GM12878 (cell line): ENCODE data around the gene DDIT4. TPM values are rescaled to one million over a fixed set of nuclear protein-coding genes. Genes with fewer than 3 reads are reported as not detected.

Source experiments
- CHD4 ChIP-seq: fragments of 200-600 bp; sonication (generic); IDR thresholded peaks from 2 replicates; pipeline ENCODE4 v1.6.1; 2016; ENCODE audit warnings: mild to moderate bottlenecking
- CTCF ChIP-seq, 3 experiments: IDR thresholded peaks in 2 of 3; conservative IDR thresholded peaks in 1 of 3; 2 replicates each; pipeline ENCODE4 v1.5.1; 2011; ENCODE audit warnings: low read depth in 3 of 3, low read length in 3 of 3, mild to moderate bottlenecking in 3 of 3, control low read depth in 2 of 3, moderate library complexity in 2 of 3, inconsistent platforms in 1 of 3, mixed read lengths in 1 of 3; ENCODE audit not compliant: control insufficient read depth in 2 of 3, insufficient read depth in 1 of 3; ENCODE audit errors: extremely low read depth in 1 of 3
- HDAC6 ChIP-seq: fragments of 200-600 bp; sonication (generic); IDR thresholded peaks from one replicate; pipeline ENCODE4 v1.8.0; 2017; ENCODE audit warnings: antibody characterized with exemption; ENCODE audit not compliant: unreplicated experiment
- KLF5 ChIP-seq: fragments of 450-650 bp; IDR thresholded peaks from 2 replicates; pipeline ENCODE4 v1.6.1; 2014; ENCODE audit warnings: mild to moderate bottlenecking; ENCODE audit not compliant: partially characterized antibody
- MAX ChIP-seq: IDR thresholded peaks from 2 replicates; pipeline ENCODE4 v1.6.1; 2012; ENCODE audit warnings: low read depth, low read length, improper control_type of control experiment
- MEF2A ChIP-seq: IDR thresholded peaks from 2 replicates; pipeline ENCODE4 v1.6.1; 2011; ENCODE audit warnings: low read depth, mild to moderate bottlenecking, low read length, moderate library complexity; ENCODE audit not compliant: insufficient read depth
- MLLT1 ChIP-seq: fragments of 450-650 bp; IDR thresholded peaks from 2 replicates; pipeline ENCODE4 v1.6.1; 2016; ENCODE audit warnings: mild to moderate bottlenecking
- MTA2 ChIP-seq: fragments of 450-650 bp; IDR thresholded peaks from 2 replicates; pipeline ENCODE4 v1.6.1; 2016; ENCODE audit warnings: low read depth, mild to moderate bottlenecking, moderate library complexity
- NR2C1 ChIP-seq: fragments of 450-650 bp; IDR thresholded peaks from 2 replicates; pipeline ENCODE4 v1.6.1; 2017; ENCODE audit warnings: antibody characterized with exemption, mild to moderate bottlenecking, moderate library complexity
- PAX8 ChIP-seq: fragments of 450-650 bp; IDR thresholded peaks from 2 replicates; pipeline ENCODE4 v1.6.1; 2017; ENCODE audit warnings: mild to moderate bottlenecking, moderate library complexity
- PML ChIP-seq: IDR thresholded peaks from 2 replicates; pipeline ENCODE4 v1.6.1; 2012; ENCODE audit warnings: low read length, inconsistent platforms
- POLR2AphosphoS2 ChIP-seq: IDR thresholded peaks from 2 replicates; pipeline ENCODE4 v1.6.1; 2011; ENCODE audit warnings: low read depth, mild to moderate bottlenecking, low read length, improper control_type of control experiment, moderate library complexity
- RCOR1 ChIP-seq: conservative IDR thresholded peaks from 2 replicates; pipeline ENCODE4 v1.6.1; 2012; ENCODE audit warnings: low read depth, low read length, improper control_type of control experiment
- RELA ChIP-seq: fragments of 450-650 bp; IDR thresholded peaks from 2 replicates; pipeline ENCODE4 v1.8.0; 2014; ENCODE audit warnings: borderline replicate concordance; ENCODE audit not compliant: partially characterized antibody
- SMAD5 ChIP-seq: IDR thresholded peaks from 2 replicates; pipeline ENCODE4 v1.6.1; 2016; ENCODE audit warnings: antibody characterized with exemption, low read depth
- TBL1XR1 ChIP-seq: IDR thresholded peaks from 2 replicates; pipeline ENCODE4 v1.6.1; 2012; ENCODE audit warnings: low read depth, low read length, improper control_type of control experiment
- ZBED1 ChIP-seq: IDR thresholded peaks from 2 replicates; pipeline ENCODE4 v1.6.1; 2016; ENCODE audit warnings: borderline replicate concordance
- ZBTB33 ChIP-seq: fragments of 450-650 bp; IDR thresholded peaks from 2 replicates; pipeline ENCODE4 v1.6.1; 2017; ENCODE audit warnings: mild to moderate bottlenecking
- ZNF207 ChIP-seq: fragments of 450-650 bp; IDR thresholded peaks from 2 replicates; pipeline ENCODE4 v1.6.1; 2014; ENCODE audit warnings: antibody characterized with exemption, mild to moderate bottlenecking, borderline replicate concordance
- ZNF24 ChIP-seq: fragments of 450-650 bp; IDR thresholded peaks from 2 replicates; pipeline ENCODE4 v1.6.1; 2017; ENCODE audit warnings: antibody characterized with exemption, mild to moderate bottlenecking
- ZNF687 ChIP-seq: fragments of 450-650 bp; IDR thresholded peaks from 2 replicates; pipeline ENCODE4 v1.6.1; 2017; ENCODE audit warnings: mild to moderate bottlenecking, moderate library complexity
- polyA plus RNA-seq, 11 experiments: library from polyadenylated mRNA; depleted of rRNA in 4 of 11; unstranded in 6 of 11; stranded (reverse) in 5 of 11; fragments of >200 nt; fragmentation: Nextera tagmentation in 4 of 11; fragmentation: Illumina TruSeq in 1 of 11; extraction: Ambion mirVana in 4 of 11; extraction: Trizol in 1 of 11; gene quantifications; 1 replicate in 1 of 11; 2 replicates in 10 of 11; pipeline versions ENCODE4 v1.2.1 to v1.2.3, GENCODE V29; 2011 to 2016; ENCODE audit warnings: inconsistent platforms in 2 of 11, missing spikeins in 2 of 11, low read depth in 1 of 11
- total RNA-seq, 4 experiments: library from RNA; depleted of rRNA in 3 of 4; stranded (reverse); fragments of >200 nt in 3 of 4; fragmentation: Illumina TruSeq in 1 of 4; extraction: Trizol in 1 of 4; gene quantifications; 2 replicates each; pipeline versions ENCODE4 v1.2.1 to v1.2.3, GENCODE V29; 2013 to 2021

Gene DDIT4
- total and polyA plus RNA-seq, 10 of the 15 experiments (the other 5 are each of a cell fraction or from before 2014, with no cell fraction given) = 2.1 to 277 (median 183) TPM

- TF ChIP-seq ZNF687 = peak; percentile 98
- TF ChIP-seq KLF5 = no peak
- TF ChIP-seq MAX = peak; percentile 69
- TF ChIP-seq MTA2 = no peak
- peak; percentile 72; the same call in 1 of the 2 replicates for TF ChIP-seq ZBED1
- peak; percentile 55; the same call in 1 of the 2 replicates for TF ChIP-seq ZBTB33
- TF ChIP-seq CTCF (IDR thresholded peaks at IDR 0.05 in 2 of 3, conservative IDR thresholded peaks at IDR 0.05 in 1 of 3; ENCODE audit: control insufficient read depth in 2 of 3, extremely low read depth in 1 of 3, insufficient read depth in 1 of 3, low read depth in 3 of 3, low read length in 3 of 3) = no peak
- TF ChIP-seq CHD4 = no peak
- no peak for TF ChIP-seq PAX8
- TF ChIP-seq TBL1XR1 = peak; percentile 89
- TF ChIP-seq NR2C1 = no peak
- peak; percentile 97; the same call in 1 of the 2 replicates for TF ChIP-seq MLLT1
- peak; percentile 68 for TF ChIP-seq ZNF24
- TF ChIP-seq POLR2AphosphoS2 = peak; percentile 100
- TF ChIP-seq RCOR1 = no peak
- TF ChIP-seq HDAC6 = no peak
- peak; percentile 82 for TF ChIP-seq RELA
- peak; percentile 98 for TF ChIP-seq SMAD5
- TF ChIP-seq PML = peak; percentile 99
- TF ChIP-seq ZNF207 = peak; percentile 80
- TF ChIP-seq MEF2A = no peak
Observed at GRCh38 chr10:72273410-72274212, at the start of gene DDIT4 (continued).
